ENCODE measurements around the gene TERC. TPM values are rescaled to one million over a fixed set of nuclear protein-coding genes. Genes with fewer than 3 reads are reported as not detected.

TERC gene
- total and polyA plus RNA-seq, 2 experiments from 2014 or later = 2.0 to 216 TPM

DNA sequence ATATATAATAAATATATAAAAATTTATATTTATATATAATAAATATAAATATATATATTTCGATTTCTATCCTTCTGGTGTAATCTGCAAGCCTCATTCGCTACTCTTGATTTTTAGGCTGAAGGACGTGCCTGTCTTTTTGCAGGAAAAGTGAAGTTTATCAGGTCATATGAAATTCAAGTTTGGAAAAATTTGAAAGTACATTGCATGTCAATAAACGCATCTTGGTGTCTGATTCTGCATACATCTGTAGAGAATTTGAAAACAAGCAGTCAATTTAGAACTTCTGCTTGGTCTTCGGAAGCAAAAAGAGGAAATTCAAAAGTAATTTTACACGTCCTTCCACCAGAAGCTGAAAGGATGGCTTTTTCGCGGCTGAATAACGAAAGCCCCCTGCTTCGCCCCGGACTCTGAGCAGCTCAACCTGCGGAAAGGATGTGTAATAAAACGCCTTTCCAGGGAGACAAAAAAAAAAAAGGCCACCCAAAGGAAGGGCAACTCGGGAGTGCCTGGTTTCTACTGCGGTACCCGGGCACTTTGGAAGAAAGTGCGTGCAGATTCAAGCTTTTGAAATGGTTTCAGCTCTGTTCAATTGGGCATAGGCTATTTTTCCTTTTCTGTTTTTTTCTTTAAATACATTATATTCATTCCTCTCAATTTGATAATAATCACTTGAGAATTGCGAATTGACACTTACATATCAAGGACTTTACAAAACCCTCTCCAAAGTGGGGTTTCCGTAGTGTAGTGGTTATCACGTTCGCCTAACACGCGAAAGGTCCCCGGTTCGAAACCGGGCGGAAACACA lies 6.8 kb upstream of the TERC start:
- Histone ChIP-seq H3K4me3 (peak overlapping the region; percentile 66), H3K27ac (peak overlapping the region; percentile 99), H3K9me3 (ENCODE audit: low read depth) (no peaks in the 10 kb centered on the region), H4K20me1 (ENCODE audit: insufficient read depth, poor library complexity, severe bottlenecking) (peaks cover 5% of the 10 kb centered on the region), H3K79me2 (peaks cover 28% of the 10 kb centered on the region), H3K4me1 (ENCODE audit: insufficient read depth) (peaks cover 11% of the 10 kb centered on the region), H3K36me3 (replicated peaks; ENCODE audit: insufficient read depth, low read depth) (no peaks in the 10 kb centered on the region), H3K27me3 (no peaks in the 10 kb centered on the region), H2AFZ (peak overlapping the region; percentile 91), H3K9me2 (replicated peaks; ENCODE audit: insufficient read depth) (no peaks in the 10 kb centered on the region), H3K4me2 (peak overlapping the region; percentile 74)
- TF ChIP-seq EZH2phosphoT487 (IDR thresholded peaks at IDR 0.05; ENCODE audit: low read depth, severe bottlenecking, unreplicated experiment) = no peak
- peak; percentile 87 for DNase-seq (ENCODE audit: low spot score)
- under 1% methylated on average over 27 of the region's 27 CpGs for WGBS (ENCODE audit: low lambda C conversion rate, missing lambda C conversion rate)

DNA sequence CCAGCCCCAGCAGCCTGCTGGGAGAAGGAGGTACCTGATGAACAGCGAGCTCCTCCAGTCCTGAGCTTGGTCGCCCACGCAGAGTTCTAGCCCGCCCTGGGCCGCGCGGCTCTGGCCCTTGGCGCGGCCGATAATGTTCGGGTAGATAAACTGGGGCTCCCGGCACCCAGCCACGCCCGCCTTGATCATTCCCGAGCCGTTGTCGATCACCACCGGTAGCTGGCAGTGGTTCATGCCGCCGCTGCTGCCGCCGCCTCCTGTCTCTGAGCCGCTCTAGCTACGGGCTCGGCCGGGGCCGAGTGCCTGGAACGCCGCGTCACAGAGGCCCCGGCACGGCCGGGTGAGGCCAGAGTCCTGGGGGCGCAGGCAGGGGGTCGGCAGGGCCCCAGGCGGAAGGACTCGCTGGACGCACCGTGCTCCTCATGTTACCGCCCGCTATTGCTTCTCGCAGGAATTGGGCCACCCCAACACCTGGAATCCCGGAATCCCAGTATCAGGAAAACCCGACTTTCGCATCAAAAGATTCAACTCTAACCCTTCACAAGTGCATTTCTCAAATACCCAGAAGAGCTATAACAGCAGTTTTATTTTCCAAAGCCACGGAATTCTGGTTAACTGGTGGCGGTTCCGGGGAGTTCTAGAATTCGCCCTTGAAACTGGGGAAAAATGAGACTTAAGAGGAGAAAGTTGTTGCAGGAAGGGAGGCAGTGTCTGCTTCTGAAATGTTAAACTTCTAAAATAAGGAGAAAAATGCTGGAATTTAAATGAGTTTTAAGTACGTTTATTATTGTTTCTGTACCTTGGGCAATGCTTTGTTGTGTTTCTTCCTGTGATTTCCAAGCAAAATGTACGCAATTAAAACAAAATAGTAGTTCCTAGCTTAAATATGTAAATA lies 4.7 kb upstream of the TERC start, which contains the start of gene ACTRT3:
TSS of gene ACTRT3 (minus strand) at position 275 of the 895 bp plus-strand sequence. CDS start at position 234, 41 bp downstream.
- Histone ChIP-seq H4K20me1 (ENCODE audit: insufficient read depth, poor library complexity, severe bottlenecking) (no peaks in the 10 kb centered on the region), H3K36me3 (replicated peaks; ENCODE audit: insufficient read depth, low read depth) (no peaks in the 10 kb centered on the region), H3K4me2 (peak within 1 kb of the TSS; percentile 73), H2AFZ (peak within 1 kb of the TSS; percentile 61), H3K4me1 (ENCODE audit: insufficient read depth) (peaks cover 1% of the 10 kb centered on the region), H3K4me3 (peak within 1 kb of the TSS; percentile 24), H3K9me2 (replicated peaks; ENCODE audit: insufficient read depth) (no peaks in the 10 kb centered on the region), H3K27me3 (no peaks in the 10 kb centered on the region), H3K79me2 (peaks cover 9% of the 10 kb centered on the region), H3K9me3 (ENCODE audit: low read depth) (no peaks in the 10 kb centered on the region), H3K27ac (peak within 1 kb of the TSS; percentile 85)
- 3% methylated on average over 42 of the region's 51 CpGs for WGBS (ENCODE audit: low lambda C conversion rate, missing lambda C conversion rate)
- TF ChIP-seq, protein P1, sequence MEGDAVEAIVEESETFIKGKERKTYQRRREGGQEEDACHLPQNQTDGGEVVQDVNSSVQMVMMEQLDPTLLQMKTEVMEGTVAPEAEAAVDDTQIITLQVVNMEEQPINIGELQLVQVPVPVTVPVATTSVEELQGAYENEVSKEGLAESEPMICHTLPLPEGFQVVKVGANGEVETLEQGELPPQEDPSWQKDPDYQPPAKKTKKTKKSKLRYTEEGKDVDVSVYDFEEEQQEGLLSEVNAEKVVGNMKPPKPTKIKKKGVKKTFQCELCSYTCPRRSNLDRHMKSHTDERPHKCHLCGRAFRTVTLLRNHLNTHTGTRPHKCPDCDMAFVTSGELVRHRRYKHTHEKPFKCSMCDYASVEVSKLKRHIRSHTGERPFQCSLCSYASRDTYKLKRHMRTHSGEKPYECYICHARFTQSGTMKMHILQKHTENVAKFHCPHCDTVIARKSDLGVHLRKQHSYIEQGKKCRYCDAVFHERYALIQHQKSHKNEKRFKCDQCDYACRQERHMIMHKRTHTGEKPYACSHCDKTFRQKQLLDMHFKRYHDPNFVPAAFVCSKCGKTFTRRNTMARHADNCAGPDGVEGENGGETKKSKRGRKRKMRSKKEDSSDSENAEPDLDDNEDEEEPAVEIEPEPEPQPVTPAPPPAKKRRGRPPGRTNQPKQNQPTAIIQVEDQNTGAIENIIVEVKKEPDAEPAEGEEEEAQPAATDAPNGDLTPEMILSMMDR (IDR thresholded peaks at IDR 0.05; ENCODE audit: poor library complexity) = peak; percentile 7
- TF ChIP-seq EZH2phosphoT487 (IDR thresholded peaks at IDR 0.05; ENCODE audit: low read depth, severe bottlenecking, unreplicated experiment) = no peak
- no peak for TF ChIP-seq EZH2 (IDR thresholded peaks at IDR 0.05; ENCODE audit: borderline replicate concordance)
- DNase-seq (ENCODE audit: low spot score) = peak; percentile 85

DNA sequence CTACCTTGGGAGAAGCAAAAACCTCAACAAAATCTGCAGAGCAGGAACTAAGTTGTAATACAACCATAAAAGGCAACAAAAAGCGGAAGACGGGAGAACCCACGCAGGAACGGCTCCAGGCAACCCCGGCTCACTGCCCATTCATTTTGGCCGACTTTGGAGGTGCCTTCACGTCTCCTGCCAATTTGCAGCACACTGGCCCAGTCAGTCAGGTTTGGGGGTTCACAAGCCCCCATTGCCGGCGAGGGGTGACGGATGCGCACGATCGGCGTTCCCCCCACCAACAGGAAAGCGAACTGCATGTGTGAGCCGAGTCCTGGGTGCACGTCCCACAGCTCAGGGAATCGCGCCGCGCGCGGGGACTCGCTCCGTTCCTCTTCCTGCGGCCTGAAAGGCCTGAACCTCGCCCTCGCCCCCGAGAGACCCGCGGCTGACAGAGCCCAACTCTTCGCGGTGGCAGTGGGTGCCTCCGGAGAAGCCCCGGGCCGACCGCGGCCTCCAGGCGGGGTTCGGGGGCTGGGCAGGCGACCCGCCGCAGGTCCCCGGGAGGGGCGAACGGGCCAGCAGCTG lies 463 bp downstream of the TERC start:
- H3K9me3 ChIP-seq (ENCODE audit: low read depth) = no peaks in the 10 kb centered on the region
- H3K36me3 ChIP-seq (replicated peaks; ENCODE audit: insufficient read depth, low read depth) = no peaks in the 10 kb centered on the region
- no peaks in the 10 kb centered on the region for H3K9me2 ChIP-seq (replicated peaks; ENCODE audit: insufficient read depth)
- no peaks in the 10 kb centered on the region for H4K20me1 ChIP-seq (ENCODE audit: insufficient read depth, poor library complexity, severe bottlenecking)
- peak overlapping the region; percentile 62 for H2AFZ ChIP-seq
- no peaks in the 10 kb centered on the region for H3K4me1 ChIP-seq (ENCODE audit: insufficient read depth)
- WGBS (ENCODE audit: low lambda C conversion rate, missing lambda C conversion rate) = 19% methylated on average over 40 of the region's 46 CpGs
- no peaks in the 10 kb centered on the region for H3K27me3 ChIP-seq
- H3K79me2 ChIP-seq = no peaks in the 10 kb centered on the region
- peak; percentile 46 for DNase-seq (ENCODE audit: low spot score)
- no peak for TF ChIP-seq EZH2phosphoT487 (IDR thresholded peaks at IDR 0.05; ENCODE audit: low read depth, severe bottlenecking, unreplicated experiment)
- TF ChIP-seq, protein P1 (IDR thresholded peaks at IDR 0.05; ENCODE audit: poor library complexity) = no peak
- no peak for TF ChIP-seq EZH2 (IDR thresholded peaks at IDR 0.05; ENCODE audit: borderline replicate concordance)
- peak overlapping the region; percentile 87 for H3K4me2 ChIP-seq
- H3K4me3 ChIP-seq = peak overlapping the region; percentile 49
- H3K27ac ChIP-seq = peak overlapping the region; percentile 96

Measured in hepatocyte (in vitro differentiated cells).